ENCODE results near the gene TERT.
"Not testable (repeated sequence)": the region's sequence is repeated elsewhere in the genome, so short reads cannot be mapped to it uniquely, and the experiment has no call there.

The TERT gene

GRCh38 chr5:1294835-1295649 is at the start of gene TERT:
TSS of gene TERT (minus strand) at chr5:1295068. CDS start at chr5:1294989, 79 bp downstream.
- no peak for DNase-seq

- no peak for DNase-seq
Measured at GRCh38 chr5:1343931-1344901, 49.3 kb upstream of the TERT start.

GRCh38 chr5:1343315-1343751 is 48.5 kb upstream of the TERT start:
- DNase-seq = no peak

GRCh38 chr5:1342711-1343110 is 47.8 kb upstream of the TERT start:
- DNase-seq = not testable (repeated sequence)

- DNase-seq = no peak
Measured at GRCh38 chr5:1342268-1342667, 47.4 kb upstream of the TERT start.

GRCh38 chr5:1341863-1342262 is 47.0 kb upstream of the TERT start:
- no peak for DNase-seq

- not testable (repeated sequence) for DNase-seq
Measured at GRCh38 chr5:1339818-1340210, 44.9 kb upstream of the TERT start.

GRCh38 chr5:1339139-1339817 is 44.4 kb upstream of the TERT start:
- DNase-seq = not testable (repeated sequence)

- no peak for DNase-seq
Measured at GRCh38 chr5:1338506-1339070, 43.7 kb upstream of the TERT start.

GRCh38 chr5:1338196-1338490 is 43.3 kb upstream of the TERT start:
- no peak for DNase-seq

- no peak for DNase-seq
Measured at GRCh38 chr5:1337489-1338195, 42.8 kb upstream of the TERT start.

GRCh38 chr5:1336749-1337488 is 42.1 kb upstream of the TERT start:
- DNase-seq = no peak

- DNase-seq = no peak
Measured at GRCh38 chr5:1336106-1336561, 41.3 kb upstream of the TERT start.

GRCh38 chr5:1335540-1336095 is 40.8 kb upstream of the TERT start:
- no peak for DNase-seq

- no peak for DNase-seq
Measured at GRCh38 chr5:1334831-1335539, 40.1 kb upstream of the TERT start.

- DNase-seq = no peak
Measured at GRCh38 chr5:1333986-1334385, 39.1 kb upstream of the TERT start.

GRCh38 chr5:1333286-1333685 is 38.4 kb upstream of the TERT start:
- DNase-seq = not testable (repeated sequence)

GRCh38 chr5:1332461-1333001 is 37.7 kb upstream of the TERT start:
- no peak for DNase-seq

GRCh38 chr5:1331861-1332405 is 37.1 kb upstream of the TERT start:
- DNase-seq = no peak
